ENCODE data around the gene MBD3L1. TPM values are rescaled to one million over a fixed set of nuclear protein-coding genes. Genes with fewer than 3 reads are reported as not detected.

MBD3L1 gene
- total RNA-seq, 1 donor from 2014 or later = not detected

GRCh38 chr19:8887364-8887763 lies 55.2 kb downstream of the MBD3L1 start:
- H3K36me3 Mint-ChIP-seq (ENCODE audit: unreplicated experiment) = no peaks in the 10 kb centered on the region
- H3K9me3 Mint-ChIP-seq (ENCODE audit: unreplicated experiment) = peaks cover 8% of the 10 kb centered on the region
- H3K4me1 Mint-ChIP-seq (ENCODE audit: unreplicated experiment) = no peaks in the 10 kb centered on the region
- no peaks in the 10 kb centered on the region for H3K27me3 Mint-ChIP-seq (ENCODE audit: unreplicated experiment)
- TF ChIP-seq CTCF (IDR thresholded peaks at IDR 0.05) = no peak
- no peak for DNase-seq (ENCODE audit: extremely low spot score, unreplicated experiment)
- H3K27ac Mint-ChIP-seq (ENCODE audit: unreplicated experiment) = no peak overlapping the region
- no peak overlapping the region for H3K4me3 Mint-ChIP-seq (ENCODE audit: unreplicated experiment)

DNA sequence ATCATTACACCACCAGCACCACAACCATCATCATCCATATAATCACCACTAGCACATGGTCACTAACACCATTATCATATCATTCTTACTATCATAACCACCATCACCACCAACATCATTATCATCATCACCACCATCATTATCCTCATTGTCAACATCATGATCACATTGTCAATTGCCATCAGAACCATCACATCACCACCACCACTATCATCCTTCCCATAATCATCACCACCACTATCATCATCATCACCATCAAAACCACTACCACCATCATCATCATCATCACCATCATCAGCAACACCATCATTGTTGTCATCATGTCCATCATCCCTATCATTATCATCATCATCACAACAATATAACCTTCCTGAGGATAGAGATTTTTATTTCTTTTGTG lies 58.1 kb downstream of the MBD3L1 start:
- no peak overlapping the region for H3K4me3 Mint-ChIP-seq (ENCODE audit: unreplicated experiment)
- H3K36me3 Mint-ChIP-seq (ENCODE audit: unreplicated experiment) = no peaks in the 10 kb centered on the region
- no peaks in the 10 kb centered on the region for H3K9me3 Mint-ChIP-seq (ENCODE audit: unreplicated experiment)
- no peak for DNase-seq (ENCODE audit: extremely low spot score, unreplicated experiment)
- no peak overlapping the region for H3K27ac Mint-ChIP-seq (ENCODE audit: unreplicated experiment)
- H3K27me3 Mint-ChIP-seq (ENCODE audit: unreplicated experiment) = no peaks in the 10 kb centered on the region
- H3K4me1 Mint-ChIP-seq (ENCODE audit: unreplicated experiment) = no peaks in the 10 kb centered on the region
- no peak for TF ChIP-seq CTCF (IDR thresholded peaks at IDR 0.05)

Other genes starting within 250 kb of the MBD3L1 start
- gene ADAMTS10, start 221.7 kb upstream of the MBD3L1 start, total RNA-seq = 86.5 and 96.2 TPM in 2 replicates
- not detected in 2 replicates for gene NFILZ, start 201.7 kb upstream of the MBD3L1 start, total RNA-seq
- not detected in 2 replicates for gene ACTL9, start 133.6 kb upstream of the MBD3L1 start, total RNA-seq
- gene OR2Z1, start 110.7 kb upstream of the MBD3L1 start, total RNA-seq = not detected in 2 replicates
- gene ZNF558, start 73 bp upstream of the MBD3L1 start, total RNA-seq = 31.2 and 35.6 TPM in 2 replicates
- gene MUC16, start 178.0 kb downstream of the MBD3L1 start, total RNA-seq = not detected in 2 replicates